ENCODE results near the gene MYO5B. TPM values are rescaled to one million over a fixed set of nuclear protein-coding genes. Genes with fewer than 3 reads are reported as not detected.

The MYO5B gene
- total RNA-seq, 1 donor from 2014 or later, result not detected

DNA sequence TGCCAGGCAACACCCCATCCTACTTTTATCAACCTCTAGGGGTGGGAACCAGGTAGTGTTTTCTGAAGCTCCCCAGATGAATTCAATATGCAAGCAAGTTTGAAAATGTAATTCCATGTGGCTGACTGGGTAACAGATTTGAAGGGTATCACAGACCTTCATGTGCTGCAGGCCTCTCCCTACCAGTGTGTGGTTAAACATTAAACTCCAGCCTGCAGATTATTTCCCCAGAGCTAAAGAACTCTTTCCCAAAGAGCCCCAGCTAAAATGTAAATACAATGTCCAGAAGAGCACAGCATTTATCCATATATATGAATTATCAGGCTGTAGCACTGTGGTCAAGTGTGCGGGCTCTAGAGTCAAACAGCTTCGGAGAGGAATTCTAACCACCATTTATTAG lies 134.1 kb downstream of the MYO5B start:
- no peaks in the 10 kb centered on the region for H3K9me3 Mint-ChIP-seq
- peaks cover 23% of the 10 kb centered on the region for H3K27me3 Mint-ChIP-seq (ENCODE audit: low read depth)
- DNase-seq (ENCODE audit: low spot score), result no peak
- intact Hi-C loops (cut with micrococcal nuclease), result no loop called here
- H3K4me3 Mint-ChIP-seq (ENCODE audit: low read depth), result no peak overlapping the region
- no peak overlapping the region for H3K27ac Mint-ChIP-seq
- H3K36me3 Mint-ChIP-seq (ENCODE audit: low read depth), result no peaks in the 10 kb centered on the region
- no peaks in the 10 kb centered on the region for H3K4me1 Mint-ChIP-seq (ENCODE audit: low read depth)

DNA sequence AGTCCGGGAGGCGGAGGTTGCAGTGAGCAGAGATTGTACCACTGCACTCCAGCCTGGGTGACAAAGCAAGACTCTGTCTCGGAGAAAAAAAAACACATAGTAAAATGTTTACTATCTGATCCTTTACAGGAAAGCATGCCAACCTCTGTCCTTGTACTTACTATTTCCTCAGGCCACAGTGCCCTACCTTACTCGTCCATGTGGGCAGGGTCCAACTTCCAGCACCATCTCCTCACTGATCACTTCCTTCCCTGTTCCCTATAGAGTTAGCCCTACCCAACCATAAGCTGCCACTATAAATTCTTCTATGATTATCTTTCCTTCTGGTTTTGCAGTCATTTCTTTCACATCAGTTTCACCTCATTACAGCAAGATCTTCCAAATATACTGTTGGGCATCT lies 136.2 kb downstream of the MYO5B start:
- Mint-ChIP-seq H3K36me3 (ENCODE audit: low read depth) (no peaks in the 10 kb centered on the region), H3K4me1 (ENCODE audit: low read depth) (no peaks in the 10 kb centered on the region), H3K9me3 (no peaks in the 10 kb centered on the region), H3K27ac (no peak overlapping the region), H3K4me3 (ENCODE audit: low read depth) (no peak overlapping the region), H3K27me3 (ENCODE audit: low read depth) (peaks cover 18% of the 10 kb centered on the region)
- intact Hi-C loops (cut with micrococcal nuclease), result no loop called here
- DNase-seq (ENCODE audit: low spot score), result no peak

DNA sequence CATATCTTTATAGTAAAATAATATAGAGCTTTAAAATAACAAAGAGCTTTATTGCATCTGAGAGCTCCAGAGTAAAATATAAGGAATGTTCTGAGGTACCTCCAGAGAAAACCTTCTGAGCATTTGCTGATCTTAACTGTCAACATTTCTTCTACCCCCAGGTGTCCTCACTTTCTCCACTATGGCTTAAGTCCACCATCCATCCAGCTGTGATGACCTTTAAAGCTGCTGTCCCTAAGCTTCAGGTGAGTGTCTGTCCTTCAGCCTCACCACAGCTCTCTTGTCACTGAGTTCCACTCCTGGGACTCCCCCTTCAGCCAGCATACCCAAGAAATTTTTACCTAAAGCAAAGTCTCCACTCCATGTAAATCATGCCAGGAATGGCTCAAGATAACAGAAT lies 137.9 kb downstream of the MYO5B start:
- Mint-ChIP-seq H3K36me3 (ENCODE audit: low read depth) (no peaks in the 10 kb centered on the region), H3K27ac (no peak overlapping the region), H3K9me3 (no peaks in the 10 kb centered on the region), H3K4me1 (ENCODE audit: low read depth) (no peaks in the 10 kb centered on the region), H3K27me3 (ENCODE audit: low read depth) (peaks cover 15% of the 10 kb centered on the region), H3K4me3 (ENCODE audit: low read depth) (no peak overlapping the region)
- no peak for DNase-seq (ENCODE audit: low spot score)
- intact Hi-C loops (cut with micrococcal nuclease), result no loop called here

DNA sequence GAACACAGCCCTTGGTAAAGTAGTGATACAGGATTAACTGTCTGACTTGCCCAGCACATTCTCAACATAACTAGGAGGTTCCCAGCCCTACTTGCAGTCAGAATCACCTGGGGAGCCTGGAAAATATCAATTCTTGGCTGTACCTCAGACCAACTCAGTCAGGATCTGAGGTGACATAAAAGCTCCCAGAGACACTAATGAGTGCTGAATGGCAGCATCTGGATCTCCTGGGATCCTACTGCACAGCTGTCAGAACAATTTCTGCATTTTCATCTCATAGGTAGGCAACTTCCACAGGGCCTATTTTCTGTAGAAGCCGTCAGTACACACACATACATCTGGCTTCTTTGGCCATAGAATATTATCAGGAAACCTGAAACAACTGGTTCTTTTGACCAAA lies 138.8 kb downstream of the MYO5B start:
- Mint-ChIP-seq H3K27me3 (ENCODE audit: low read depth) (peaks cover 13% of the 10 kb centered on the region), H3K4me1 (ENCODE audit: low read depth) (no peaks in the 10 kb centered on the region), H3K4me3 (ENCODE audit: low read depth) (no peak overlapping the region), H3K27ac (no peak overlapping the region), H3K9me3 (no peaks in the 10 kb centered on the region), H3K36me3 (ENCODE audit: low read depth) (no peaks in the 10 kb centered on the region)
- intact Hi-C loops (cut with micrococcal nuclease), result no loop called here
- DNase-seq (ENCODE audit: low spot score), result no peak

DNA sequence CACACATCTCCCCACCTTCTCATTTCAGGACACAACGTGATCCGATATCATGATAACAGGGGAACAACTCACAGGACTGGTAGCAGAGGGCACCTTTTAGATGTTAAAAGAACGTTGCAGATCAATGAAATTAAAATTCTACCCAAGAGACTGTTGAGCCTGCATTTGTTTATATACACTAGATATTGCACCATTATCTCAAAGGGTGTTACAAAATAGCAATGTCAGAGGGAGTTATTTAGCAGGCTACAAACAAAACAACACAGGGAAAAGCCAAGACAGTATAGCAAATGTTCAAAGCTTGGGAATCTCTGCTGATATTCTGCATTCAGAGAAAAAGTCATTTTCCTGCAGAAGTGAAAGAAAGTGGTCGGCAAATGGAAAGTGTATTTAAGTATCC lies 139.5 kb downstream of the MYO5B start:
- no peak overlapping the region for H3K4me3 Mint-ChIP-seq (ENCODE audit: low read depth)
- peaks cover 13% of the 10 kb centered on the region for H3K27me3 Mint-ChIP-seq (ENCODE audit: low read depth)
- no peaks in the 10 kb centered on the region for H3K9me3 Mint-ChIP-seq
- intact Hi-C loops (cut with micrococcal nuclease), result no loop called here
- no peaks in the 10 kb centered on the region for H3K36me3 Mint-ChIP-seq (ENCODE audit: low read depth)
- no peak for DNase-seq (ENCODE audit: low spot score)
- H3K27ac Mint-ChIP-seq, result no peak overlapping the region
- H3K4me1 Mint-ChIP-seq (ENCODE audit: low read depth), result no peaks in the 10 kb centered on the region

DNA sequence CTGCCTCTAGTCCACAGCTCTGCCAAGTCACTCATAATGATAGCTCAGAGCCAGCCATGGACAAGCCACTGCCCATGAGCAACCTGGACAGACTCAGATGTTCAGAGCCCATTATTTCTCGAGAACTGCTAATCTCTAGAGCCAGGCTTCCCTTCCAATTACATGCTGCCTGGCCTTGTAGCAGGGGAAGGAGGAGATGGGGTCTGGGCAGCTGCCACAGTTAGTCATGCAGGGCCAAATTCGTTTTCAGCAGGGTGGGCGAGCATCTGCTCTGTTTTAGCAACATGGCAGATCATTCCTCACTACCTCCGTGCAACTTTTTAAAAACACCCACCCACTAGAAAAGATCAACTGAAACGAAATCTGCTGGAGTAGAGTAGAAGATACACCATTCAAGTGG lies 141.8 kb downstream of the MYO5B start:
- no peaks in the 10 kb centered on the region for H3K4me1 Mint-ChIP-seq (ENCODE audit: low read depth)
- no peaks in the 10 kb centered on the region for H3K9me3 Mint-ChIP-seq
- no peaks in the 10 kb centered on the region for H3K36me3 Mint-ChIP-seq (ENCODE audit: low read depth)
- H3K27ac Mint-ChIP-seq, result no peak overlapping the region
- no peak for DNase-seq (ENCODE audit: low spot score)
- intact Hi-C loops (cut with micrococcal nuclease), result no loop called here
- peaks cover 6% of the 10 kb centered on the region for H3K27me3 Mint-ChIP-seq (ENCODE audit: low read depth)
- H3K4me3 Mint-ChIP-seq (ENCODE audit: low read depth), result no peak overlapping the region

DNA sequence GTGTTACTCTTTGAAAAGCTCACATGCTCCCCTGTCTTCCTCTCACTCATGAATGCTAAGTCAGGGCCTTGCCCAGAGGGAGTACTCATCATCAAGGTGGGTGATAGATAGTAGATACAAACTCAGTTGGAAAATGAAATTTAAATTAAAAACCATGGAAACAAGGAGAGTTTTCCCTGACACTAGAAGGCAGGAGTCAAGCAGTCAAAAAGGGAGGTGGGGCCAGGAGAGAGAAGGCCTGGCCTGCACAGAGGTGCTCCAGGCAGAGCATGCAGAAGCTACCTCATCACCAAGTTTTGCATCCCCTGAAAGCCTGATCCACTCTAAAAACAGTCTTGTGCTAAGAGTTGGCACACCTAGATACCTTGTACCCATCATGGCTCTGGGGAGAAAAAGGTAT lies 143.7 kb downstream of the MYO5B start:
- H3K9me3 Mint-ChIP-seq, result no peaks in the 10 kb centered on the region
- H3K27me3 Mint-ChIP-seq (ENCODE audit: low read depth), result no peaks in the 10 kb centered on the region
- no peaks in the 10 kb centered on the region for H3K4me1 Mint-ChIP-seq (ENCODE audit: low read depth)
- DNase-seq (ENCODE audit: low spot score), result no peak
- no peak overlapping the region for H3K27ac Mint-ChIP-seq
- H3K36me3 Mint-ChIP-seq (ENCODE audit: low read depth), result no peaks in the 10 kb centered on the region
- H3K4me3 Mint-ChIP-seq (ENCODE audit: low read depth), result no peak overlapping the region
- intact Hi-C loops (cut with micrococcal nuclease), result no loop called here

DNA sequence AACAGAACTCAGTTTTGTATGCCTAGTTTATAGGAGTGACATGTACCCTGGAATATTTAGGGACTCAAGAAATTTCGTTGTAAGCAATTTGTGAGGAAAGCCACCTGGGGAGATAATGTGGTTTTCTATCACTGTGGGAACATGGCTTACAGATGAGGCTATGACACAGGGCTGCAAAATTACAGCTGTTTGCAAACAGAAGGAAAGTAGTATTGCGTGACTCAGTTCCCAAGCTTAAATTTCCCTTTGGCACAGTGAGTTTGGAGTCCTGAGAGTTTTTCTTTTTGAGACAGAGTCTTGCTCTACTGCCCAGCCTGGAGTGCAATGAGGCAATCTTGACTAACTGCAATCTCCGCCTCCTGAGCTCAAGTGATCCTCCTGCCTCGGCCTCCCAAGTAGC lies 149.8 kb downstream of the MYO5B start:
- intact Hi-C loops (cut with micrococcal nuclease), result no loop called here
- Mint-ChIP-seq H3K4me1 (ENCODE audit: low read depth) (no peaks in the 10 kb centered on the region), H3K27ac (no peak overlapping the region), H3K4me3 (ENCODE audit: low read depth) (no peak overlapping the region), H3K9me3 (no peaks in the 10 kb centered on the region), H3K36me3 (ENCODE audit: low read depth) (no peaks in the 10 kb centered on the region), H3K27me3 (ENCODE audit: low read depth) (peaks cover 17% of the 10 kb centered on the region)
- DNase-seq (ENCODE audit: low spot score), result no peak

DNA sequence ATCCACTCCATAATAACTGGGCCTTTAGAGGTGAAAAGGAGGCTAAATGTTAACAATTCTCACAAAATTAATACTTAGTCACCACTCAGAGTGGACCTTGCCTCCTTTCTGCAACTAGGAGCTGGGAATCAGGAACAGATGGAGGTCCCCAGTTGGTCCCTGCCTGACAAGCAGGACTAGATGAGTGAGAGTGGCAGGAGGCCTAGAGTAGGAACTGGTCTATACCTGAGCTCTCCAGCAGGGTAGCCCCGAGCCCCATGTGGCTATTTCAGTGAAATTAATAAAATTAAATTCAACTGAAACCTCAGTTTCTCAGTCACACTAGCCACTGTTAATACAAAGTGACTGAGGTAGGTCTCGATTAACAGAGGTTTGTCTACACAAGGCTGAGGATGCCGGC lies 150.5 kb downstream of the MYO5B start:
- DNase-seq (ENCODE audit: low spot score), result no peak
- H3K27me3 Mint-ChIP-seq (ENCODE audit: low read depth), result peaks cover 17% of the 10 kb centered on the region
- H3K9me3 Mint-ChIP-seq, result no peaks in the 10 kb centered on the region
- H3K36me3 Mint-ChIP-seq (ENCODE audit: low read depth), result no peaks in the 10 kb centered on the region
- H3K4me3 Mint-ChIP-seq (ENCODE audit: low read depth), result no peak overlapping the region
- no peaks in the 10 kb centered on the region for H3K4me1 Mint-ChIP-seq (ENCODE audit: low read depth)
- intact Hi-C loops (cut with micrococcal nuclease), result no loop called here
- no peak overlapping the region for H3K27ac Mint-ChIP-seq

DNA sequence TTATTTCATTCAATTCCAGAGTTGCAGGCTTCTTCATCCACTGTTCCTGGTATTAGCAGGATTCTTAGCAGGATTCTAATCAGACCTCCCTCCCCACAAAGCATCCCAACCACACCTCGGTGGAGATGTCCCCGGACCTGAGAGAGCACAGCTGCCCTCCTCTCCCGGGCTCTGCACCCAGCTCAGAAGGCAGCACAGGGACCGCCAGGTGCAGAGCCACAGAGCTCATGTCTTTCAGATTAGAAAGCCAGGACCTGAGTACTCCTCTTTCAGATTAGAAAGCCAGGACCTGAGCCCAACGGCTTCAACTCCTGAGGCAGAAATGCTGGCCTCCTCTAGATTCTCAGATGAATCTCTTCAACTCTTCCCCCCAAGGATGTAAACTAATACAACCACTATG lies 152.3 kb downstream of the MYO5B start:
- Mint-ChIP-seq H3K9me3 (no peaks in the 10 kb centered on the region), H3K27me3 (ENCODE audit: low read depth) (peaks cover 17% of the 10 kb centered on the region)
- no peak for DNase-seq (ENCODE audit: low spot score)

DNA sequence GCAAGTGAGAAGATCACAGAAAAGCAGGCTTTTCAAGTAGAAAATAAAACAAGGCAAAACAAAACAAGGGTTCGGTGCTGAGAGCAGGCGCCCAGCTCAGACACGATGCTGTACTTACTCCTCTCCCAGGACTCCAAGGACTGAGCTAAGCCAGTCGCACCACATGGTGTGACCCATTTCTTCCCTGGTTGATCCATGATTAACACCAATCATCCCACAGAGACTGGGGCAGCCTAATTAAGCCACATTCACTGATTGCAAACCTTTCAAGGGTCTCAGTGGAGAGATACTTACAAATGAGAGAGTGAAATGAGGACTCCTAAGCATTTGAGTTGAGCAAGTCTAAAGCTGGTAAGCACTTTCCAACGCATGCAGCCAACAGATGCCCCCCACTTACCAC lies 155.2 kb downstream of the MYO5B start:
- intact Hi-C loops (cut with micrococcal nuclease), result no loop called here
- DNase-seq (ENCODE audit: low spot score), result no peak
- Mint-ChIP-seq H3K4me3 (ENCODE audit: low read depth) (no peak overlapping the region), H3K4me1 (ENCODE audit: low read depth) (no peaks in the 10 kb centered on the region), H3K27me3 (ENCODE audit: low read depth) (peaks cover 21% of the 10 kb centered on the region), H3K9me3 (no peaks in the 10 kb centered on the region), H3K27ac (no peak overlapping the region), H3K36me3 (ENCODE audit: low read depth) (no peaks in the 10 kb centered on the region)

More for the DNA sequence above, 152.3 kb downstream of the MYO5B start:
- H3K4me3 Mint-ChIP-seq (ENCODE audit: low read depth), result no peak overlapping the region
- intact Hi-C loops (cut with micrococcal nuclease), result no loop called here
- no peaks in the 10 kb centered on the region for H3K36me3 Mint-ChIP-seq (ENCODE audit: low read depth)
- no peak overlapping the region for H3K27ac Mint-ChIP-seq
- no peaks in the 10 kb centered on the region for H3K4me1 Mint-ChIP-seq (ENCODE audit: low read depth)

DNA sequence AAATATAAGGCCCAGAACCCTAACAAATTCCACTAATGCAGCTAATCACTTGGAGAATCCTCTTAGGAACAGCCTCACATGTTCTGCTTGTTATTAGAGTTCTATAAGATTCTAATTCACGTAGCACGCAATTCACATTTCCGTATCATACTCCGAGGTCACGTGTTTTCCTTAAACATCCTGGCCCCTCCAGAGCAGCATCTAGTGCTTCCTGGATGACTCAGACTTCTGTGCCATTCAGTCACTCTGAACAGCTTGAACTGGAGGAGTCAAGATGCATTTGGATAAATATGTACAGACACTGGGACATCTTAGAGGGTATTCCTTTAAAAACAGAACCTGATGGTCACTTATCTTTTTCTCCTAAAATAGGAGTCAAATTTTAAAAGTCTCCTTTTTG lies 156.5 kb downstream of the MYO5B start:
- intact Hi-C loops (cut with micrococcal nuclease), result no loop called here
- no peaks in the 10 kb centered on the region for H3K4me1 Mint-ChIP-seq (ENCODE audit: low read depth)
- no peak for DNase-seq (ENCODE audit: low spot score)

DNA sequence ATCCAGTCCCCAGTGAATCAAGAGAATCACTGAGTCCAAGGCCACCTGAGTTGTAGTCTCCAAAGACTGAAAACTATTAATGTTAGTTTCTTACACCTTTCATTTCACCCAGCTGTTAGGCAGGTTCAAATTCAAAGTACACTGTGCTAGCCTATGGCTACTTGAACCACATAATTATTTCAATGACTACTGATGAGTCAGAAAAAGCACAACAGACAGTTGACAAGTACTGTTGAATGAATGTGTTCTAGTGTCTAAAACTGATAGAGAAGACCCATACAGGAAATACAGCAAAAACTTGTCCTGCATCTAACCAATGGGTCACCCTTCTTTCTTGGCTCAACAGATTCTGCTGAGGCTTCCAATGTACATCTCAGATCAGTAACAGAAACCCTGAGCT lies 160.9 kb downstream of the MYO5B start:
- Mint-ChIP-seq H3K27me3 (ENCODE audit: low read depth) (peaks cover 13% of the 10 kb centered on the region), H3K36me3 (ENCODE audit: low read depth) (no peaks in the 10 kb centered on the region), H3K4me3 (ENCODE audit: low read depth) (no peak overlapping the region), H3K27ac (no peak overlapping the region), H3K4me1 (ENCODE audit: low read depth) (no peaks in the 10 kb centered on the region), H3K9me3 (no peaks in the 10 kb centered on the region)
- intact Hi-C loops (cut with micrococcal nuclease), result no loop called here
- no peak for DNase-seq (ENCODE audit: low spot score)

More for the DNA sequence above, 156.5 kb downstream of the MYO5B start:
- H3K36me3 Mint-ChIP-seq (ENCODE audit: low read depth), result no peaks in the 10 kb centered on the region
- H3K27ac Mint-ChIP-seq, result no peak overlapping the region
- no peaks in the 10 kb centered on the region for H3K9me3 Mint-ChIP-seq
- H3K4me3 Mint-ChIP-seq (ENCODE audit: low read depth), result no peak overlapping the region
- peaks cover 16% of the 10 kb centered on the region for H3K27me3 Mint-ChIP-seq (ENCODE audit: low read depth)

DNA sequence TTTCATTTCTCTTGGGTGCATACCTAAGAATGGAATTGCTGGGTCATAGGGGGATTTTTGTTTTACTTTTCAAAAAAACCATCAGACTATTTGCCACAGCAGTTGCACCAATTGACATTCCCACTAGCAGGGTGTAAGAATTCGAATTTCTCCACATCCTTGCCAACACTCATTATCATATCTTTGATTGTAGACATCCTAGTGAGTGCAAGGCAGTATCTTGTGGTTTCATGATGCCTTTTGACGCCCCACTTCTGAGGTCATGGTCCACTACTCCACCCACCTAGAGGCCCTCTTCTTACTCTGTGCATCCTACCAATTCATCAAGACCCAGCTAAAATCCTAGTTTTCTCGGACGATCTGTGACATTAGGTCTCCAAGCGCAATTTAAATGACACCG lies 161.9 kb downstream of the MYO5B start:
- DNase-seq (ENCODE audit: low spot score), result no peak
- intact Hi-C loops (cut with micrococcal nuclease), result no loop called here
- H3K36me3 Mint-ChIP-seq (ENCODE audit: low read depth), result no peaks in the 10 kb centered on the region
- no peaks in the 10 kb centered on the region for H3K9me3 Mint-ChIP-seq
- no peak overlapping the region for H3K4me3 Mint-ChIP-seq (ENCODE audit: low read depth)
- H3K27me3 Mint-ChIP-seq (ENCODE audit: low read depth), result peaks cover 14% of the 10 kb centered on the region
- H3K4me1 Mint-ChIP-seq (ENCODE audit: low read depth), result no peaks in the 10 kb centered on the region
- no peak overlapping the region for H3K27ac Mint-ChIP-seq
